ENCODE results near the gene CEBPG.

GRCh38 chr19:33429891-33430673, 56.6 kb downstream of the CEBPG start:
- TF ChIP-seq CTCF (conservative IDR thresholded peaks at IDR 0.05; ENCODE audit: low read length) (no peak), EZH2phosphoT487 (IDR thresholded peaks at IDR 0.05; ENCODE audit: borderline replicate concordance) (no peak)

Data from Loucy (cell line).